Esophagus squamous epithelium (tissue), 5 donors: ENCODE results near the gene ARF5. TPM values are rescaled to one million over a fixed set of nuclear protein-coding genes. Genes with fewer than 3 reads are reported as not detected.

Source experiments
- DNase-seq: peaks from one replicate; lab custom pipeline; 2025; lab: John Stamatoyannopoulos, UW
- H3K27ac ChIP-seq, 4 donors: fragments of 200-600 bp; sonication (generic); one replicate each; pipeline ENCODE4 v1.5.1; 2016 to 2019; ENCODE audit warnings: mild to moderate bottlenecking in 1 of 4
- H3K27me3 ChIP-seq, 4 donors: fragments of 200-600 bp; sonication (generic); 1 replicate in 3 of 4; 2 replicates in 1 of 4; pipeline versions ENCODE4 v1.5.1 to v1.6.0; 2017 to 2021; ENCODE audit warnings: antibody characterized with exemption in 1 of 4
- H3K36me3 ChIP-seq, 3 donors: fragments of 200-600 bp; sonication (generic); one replicate each; pipeline ENCODE4 v1.5.1; 2016 to 2019
- H3K4me1 ChIP-seq, 3 donors: fragments of 200-600 bp; sonication (generic); one replicate each; pipeline ENCODE4 v1.5.1; 2017 to 2019
- H3K4me3 ChIP-seq, 4 donors: fragments of 200-600 bp; sonication (generic); 1 replicate in 3 of 4; 2 replicates in 1 of 4; pipeline ENCODE4 v1.5.1; 2016 to 2019; ENCODE audit warnings: mild to moderate bottlenecking in 2 of 4, moderate library complexity in 1 of 4
- H3K9me3 ChIP-seq, 3 donors: fragments of 200-600 bp; sonication (generic); one replicate each; pipeline ENCODE4 v1.5.1; 2016 to 2019
- CTCF ChIP-seq, 6 experiments: fragments of 450-650 bp in 4 of 6; fragments of 200-600 bp in 2 of 6; sonication (generic) in 2 of 6; IDR thresholded peaks; one replicate each; pipeline ENCODE4 v1.5.1; 2016 to 2019; ENCODE audit warnings: antibody characterized with exemption in 6 of 6, mild to moderate bottlenecking in 4 of 6, moderate library complexity in 4 of 6
- POLR2A ChIP-seq, 4 donors: fragments of 450-650 bp; IDR thresholded peaks; one replicate each; pipeline ENCODE4 v1.6.1; 2017; ENCODE audit warnings: antibody characterized with exemption in 4 of 4, mild to moderate bottlenecking in 4 of 4, moderate library complexity in 3 of 4
- WGBS, 2 donors: methylation state at CpG; one replicate each; pipeline ENCODE4 v1.1.5; 2018; 5-methylcytosine and 5-hydroxymethylcytosine counted together
- intact Hi-C: fragments of 100-400 bp; cut with DNase I; formaldehyde crosslinking; loops from one replicate; pipeline ENCODE4 v1.15.0; 2022
- total RNA-seq, 4 donors: library from RNA; depleted of rRNA; stranded (reverse); fragments of >200 nt; gene quantifications; one replicate each; pipeline ENCODE4 v1.1.0, GENCODE V29; 2016
- donor health status: DM: yes; HTN: yes; CAD: no.

The ARF5 gene
- total RNA-seq, 4 donors from 2014 or later, result 169 to 260 (median 209) TPM

GRCh38 chr7:127571741-127572505 lies 16.3 kb upstream of the ARF5 start:
- TF ChIP-seq CTCF (IDR thresholded peaks at IDR 0.05) (no peak), POLR2A (IDR thresholded peaks at IDR 0.05) (no peak)
- 78 to 79% methylated on average over 3 of the region's 3 CpGs for WGBS, 2 donors
- Histone ChIP-seq H3K36me3 (no peaks in the 10 kb centered on the region), H3K27ac (no peak overlapping the region), H3K4me1 (no peaks in the 10 kb centered on the region), H3K4me3 (no peak overlapping the region), H3K27me3 (no peaks in the 10 kb centered on the region), H3K9me3 (no peaks in the 10 kb centered on the region)
- no peak for DNase-seq
- intact Hi-C loops, result no loop called here

GRCh38 chr7:127578036-127578684 lies 10.1 kb upstream of the ARF5 start:
- TF ChIP-seq CTCF (IDR thresholded peaks at IDR 0.05), result no peak
- TF ChIP-seq POLR2A (IDR thresholded peaks at IDR 0.05), result no peak
- intact Hi-C loops, result no loop called here
- no peak overlapping the region for H3K27ac ChIP-seq
- peaks cover 15 to 38% (median 17%) of the 10 kb centered on the region in 3 donors for H3K4me1 ChIP-seq
- no peaks in the 10 kb centered on the region for H3K27me3 ChIP-seq
- no peaks in the 10 kb centered on the region for H3K9me3 ChIP-seq
- WGBS, 2 donors, result 70 to 88% methylated on average over 5 of the region's 5 CpGs
- peaks cover 8 to 61% (median 10%) of the 10 kb centered on the region in 3 donors for H3K36me3 ChIP-seq
- no peak overlapping the region for H3K4me3 ChIP-seq
- DNase-seq, result no peak

GRCh38 chr7:127578711-127579275 lies 9.4 kb upstream of the ARF5 start:
- no peak for DNase-seq
- Histone ChIP-seq H3K9me3 (no peaks in the 10 kb centered on the region), H3K4me1 (peaks cover 16 to 45% (median 23%) of the 10 kb centered on the region in 3 donors), H3K4me3 (no peak overlapping the region), H3K27ac (no peak overlapping the region), H3K36me3 (peaks cover 8 to 64% (median 10%) of the 10 kb centered on the region in 3 donors), H3K27me3 (no peaks in the 10 kb centered on the region)
- 70 to 77% methylated on average over 3 to 4 of the region's 4 CpGs for WGBS, 2 donors
- intact Hi-C loops, result no loop called here
- TF ChIP-seq CTCF (IDR thresholded peaks at IDR 0.05) (no peak), POLR2A (IDR thresholded peaks at IDR 0.05) (no peak)

GRCh38 chr7:127580612-127581011 lies 7.6 kb upstream of the ARF5 start:
- Histone ChIP-seq H3K27ac (no peak overlapping the region), H3K27me3 (no peaks in the 10 kb centered on the region), H3K36me3 (peaks cover 8 to 64% (median 10%) of the 10 kb centered on the region in 3 donors), H3K4me1 (peaks cover 26 to 60% (median 34%) of the 10 kb centered on the region in 3 donors), H3K4me3 (no peak overlapping the region), H3K9me3 (no peaks in the 10 kb centered on the region)
- TF ChIP-seq CTCF (IDR thresholded peaks at IDR 0.05), result no peak
- no peak for TF ChIP-seq POLR2A (IDR thresholded peaks at IDR 0.05)
- intact Hi-C loops, result no loop called here
- no peak for DNase-seq

GRCh38 chr7:127581716-127582115 lies 6.5 kb upstream of the ARF5 start:
- peaks cover 26 to 66% (median 34%) of the 10 kb centered on the region in 3 donors for H3K4me1 ChIP-seq
- peaks cover 8 to 64% (median 10%) of the 10 kb centered on the region in 3 donors for H3K36me3 ChIP-seq
- no peaks in the 10 kb centered on the region for H3K27me3 ChIP-seq
- intact Hi-C loops, result no loop called here
- TF ChIP-seq POLR2A (IDR thresholded peaks at IDR 0.05) (no peak), CTCF (IDR thresholded peaks at IDR 0.05) (no peak)
- H3K9me3 ChIP-seq, result no peaks in the 10 kb centered on the region
- H3K27ac ChIP-seq, result no peak overlapping the region
- H3K4me3 ChIP-seq, result no peak overlapping the region
- no peak for DNase-seq
- 82 to 100% methylated on average over 1 of the region's 1 CpG for WGBS, 2 donors
